Measurements from ENCODE around the gene TULP4.
"Not testable (repeated sequence)": the region's sequence is repeated elsewhere in the genome, so short reads cannot be mapped to it uniquely, and the experiment has no call there.

DNA sequence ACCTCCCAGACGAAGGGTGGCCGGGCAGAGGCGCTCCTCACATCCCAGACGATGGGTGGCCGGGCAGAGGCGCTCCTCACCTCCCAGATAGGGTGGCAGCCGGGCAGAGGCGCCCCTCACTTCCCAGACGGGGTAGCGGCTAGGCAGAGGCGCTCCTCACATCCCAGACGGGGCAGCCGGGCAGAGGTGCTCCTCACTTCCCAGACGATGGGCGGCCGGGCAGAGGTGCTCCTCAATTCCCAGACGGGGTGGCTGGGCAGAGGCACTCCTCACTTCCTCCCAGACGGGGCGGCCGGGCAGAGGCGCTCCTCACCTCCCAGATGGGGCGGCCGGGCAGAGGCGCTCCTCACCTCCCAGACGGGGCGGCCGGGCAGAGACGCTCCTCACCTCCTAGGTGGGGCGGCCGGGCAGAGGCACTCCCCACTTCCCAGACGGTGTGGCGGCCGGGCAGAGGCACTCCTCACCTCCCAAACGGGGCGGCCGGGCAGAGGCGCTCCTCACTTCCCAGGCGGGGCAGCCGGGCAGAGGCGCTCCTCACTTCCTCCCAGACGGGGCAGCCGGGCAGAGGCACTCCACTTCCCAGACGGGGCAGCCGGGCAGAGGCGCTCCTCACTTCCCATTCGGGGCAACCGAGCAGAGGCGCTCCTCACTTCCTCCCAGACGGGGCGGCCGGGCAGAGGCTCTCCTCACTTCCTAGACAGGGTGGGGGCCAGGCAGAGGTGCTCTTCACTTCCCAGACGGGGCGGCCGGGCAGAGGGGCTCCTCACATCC is 37.4 kb downstream of the TULP4 start:
- TF ChIP-seq, protein P1, sequence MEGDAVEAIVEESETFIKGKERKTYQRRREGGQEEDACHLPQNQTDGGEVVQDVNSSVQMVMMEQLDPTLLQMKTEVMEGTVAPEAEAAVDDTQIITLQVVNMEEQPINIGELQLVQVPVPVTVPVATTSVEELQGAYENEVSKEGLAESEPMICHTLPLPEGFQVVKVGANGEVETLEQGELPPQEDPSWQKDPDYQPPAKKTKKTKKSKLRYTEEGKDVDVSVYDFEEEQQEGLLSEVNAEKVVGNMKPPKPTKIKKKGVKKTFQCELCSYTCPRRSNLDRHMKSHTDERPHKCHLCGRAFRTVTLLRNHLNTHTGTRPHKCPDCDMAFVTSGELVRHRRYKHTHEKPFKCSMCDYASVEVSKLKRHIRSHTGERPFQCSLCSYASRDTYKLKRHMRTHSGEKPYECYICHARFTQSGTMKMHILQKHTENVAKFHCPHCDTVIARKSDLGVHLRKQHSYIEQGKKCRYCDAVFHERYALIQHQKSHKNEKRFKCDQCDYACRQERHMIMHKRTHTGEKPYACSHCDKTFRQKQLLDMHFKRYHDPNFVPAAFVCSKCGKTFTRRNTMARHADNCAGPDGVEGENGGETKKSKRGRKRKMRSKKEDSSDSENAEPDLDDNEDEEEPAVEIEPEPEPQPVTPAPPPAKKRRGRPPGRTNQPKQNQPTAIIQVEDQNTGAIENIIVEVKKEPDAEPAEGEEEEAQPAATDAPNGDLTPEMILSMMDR (conservative IDR thresholded peaks at IDR 0.05; ENCODE audit: low read depth, low read length), result not testable (repeated sequence)
- not testable (repeated sequence) for TF ChIP-seq EZH2phosphoT487 (IDR thresholded peaks at IDR 0.05; ENCODE audit: borderline replicate concordance, low read length); EZH2 (IDR thresholded peaks at IDR 0.05; ENCODE audit: low read length, unreplicated experiment)

Measured in PC-3 (cell line).